Trophoblast cell (in vitro differentiated cells and primary cell): ENCODE results near the gene PTK6.

Experiments
- DNase-seq, 2 donors: peaks; one replicate each; pipeline ENCODE4 v3.0.0-alpha.2; 2016
- H2AFZ ChIP-seq: 2 replicates; pipeline ENCODE4 v1.6.1; 2013; ENCODE audit warnings: low read length, moderate library complexity, mild to moderate bottlenecking; ENCODE audit not compliant: insufficient read depth, poor library complexity
- H2AK5ac ChIP-seq: 2 replicates; pipeline ENCODE4 v1.6.1; 2013; ENCODE audit warnings: mild to moderate bottlenecking, low read length
- H2BK120ac ChIP-seq: 2 replicates; pipeline ENCODE4 v1.6.1; 2013; ENCODE audit warnings: low read length, mild to moderate bottlenecking, moderate library complexity; ENCODE audit not compliant: insufficient read depth, poor library complexity
- H2BK12ac ChIP-seq: 2 replicates; pipeline ENCODE4 v1.6.1; 2013; ENCODE audit warnings: mild to moderate bottlenecking, low read length, moderate library complexity
- H2BK5ac ChIP-seq: 2 replicates; pipeline ENCODE4 v1.6.1; 2013; ENCODE audit warnings: low read length, low read depth, moderate library complexity, mild to moderate bottlenecking; ENCODE audit not compliant: poor library complexity
- H3K14ac ChIP-seq: 2 replicates; pipeline ENCODE4 v1.6.1; 2013; ENCODE audit warnings: mild to moderate bottlenecking, low read length
- H3K18ac ChIP-seq: 2 replicates; pipeline ENCODE4 v1.6.1; 2013; ENCODE audit warnings: mild to moderate bottlenecking, low read length
- H3K23ac ChIP-seq: 2 replicates; pipeline ENCODE4 v1.6.1; 2013; ENCODE audit warnings: low read length
- H3K27ac ChIP-seq: 2 replicates; pipeline ENCODE4 v1.5.1; 2013; ENCODE audit warnings: low read depth, mild to moderate bottlenecking, inconsistent platforms, low read length, moderate library complexity
- H3K27me3 ChIP-seq: 2 replicates; pipeline ENCODE4 v1.6.1; 2013; ENCODE audit warnings: inconsistent platforms, mild to moderate bottlenecking, low read length, moderate library complexity; ENCODE audit not compliant: insufficient read depth
- H3K36me3 ChIP-seq, 2 experiments: 1 replicate in 1 of 2; 2 replicates in 1 of 2; pipeline ENCODE4 v1.6.1; 2013; ENCODE audit warnings: low read length in 2 of 2, mild to moderate bottlenecking in 2 of 2, moderate library complexity in 1 of 2; ENCODE audit not compliant: insufficient read depth in 2 of 2, control insufficient read depth in 1 of 2
- H3K4ac ChIP-seq: 2 replicates; pipeline ENCODE4 v1.6.1; 2013; ENCODE audit warnings: low read depth, mild to moderate bottlenecking, low read length, moderate library complexity
- H3K4me1 ChIP-seq, 2 experiments: 1 replicate in 1 of 2; 2 replicates in 1 of 2; pipeline ENCODE4 v1.6.1; 2013; ENCODE audit warnings: low read length in 2 of 2, mild to moderate bottlenecking in 2 of 2, moderate library complexity in 1 of 2; ENCODE audit not compliant: insufficient read depth in 2 of 2, control insufficient read depth in 1 of 2
- H3K4me2 ChIP-seq: 2 replicates; pipeline ENCODE4 v1.6.1; 2013; ENCODE audit warnings: inconsistent platforms, mild to moderate bottlenecking, low read length, moderate library complexity
- H3K4me3 ChIP-seq: 2 replicates; pipeline ENCODE4 v1.5.1; 2013; ENCODE audit warnings: mild to moderate bottlenecking, low read depth, low read length, inconsistent platforms
- H3K79me1 ChIP-seq: one replicate; pipeline ENCODE4 v1.6.1; 2013; ENCODE audit warnings: low read length
- H3K79me2 ChIP-seq: 2 replicates; pipeline ENCODE4 v1.6.1; 2013; ENCODE audit warnings: low read length, mild to moderate bottlenecking; ENCODE audit not compliant: control insufficient read depth, insufficient read depth, poor library complexity
- H3K9ac ChIP-seq: 2 replicates; pipeline ENCODE4 v1.6.1; 2013; ENCODE audit warnings: mild to moderate bottlenecking, low read length
- H3K9me3 ChIP-seq: 2 replicates; pipeline ENCODE4 v1.6.1; 2013; ENCODE audit warnings: low read depth, mild to moderate bottlenecking, control low read depth, inconsistent platforms, low read length; ENCODE audit not compliant: insufficient read depth
- H4K12ac ChIP-seq: 2 replicates; pipeline ENCODE4 v1.6.1; 2013; ENCODE audit warnings: low read depth, mild to moderate bottlenecking, low read length, moderate library complexity
- H4K8ac ChIP-seq: 2 replicates; pipeline ENCODE4 v1.6.1; 2013; ENCODE audit warnings: low read depth, mild to moderate bottlenecking, low read length, moderate library complexity
- H4K91ac ChIP-seq: one replicate; pipeline ENCODE4 v1.6.1; 2013; ENCODE audit warnings: low read depth, mild to moderate bottlenecking, low read length, moderate library complexity
- WGBS: extraction: QIAGEN DNeasy Blood & Tissue Kit; methylation state at CpG from one replicate; pipeline ENCODE4 v1.1.7; 2013; ENCODE audit warnings: missing lambda C conversion rate; ENCODE audit not compliant: insufficient read length, insufficient coverage; ENCODE audit errors: extremely low coverage; 5-methylcytosine and 5-hydroxymethylcytosine counted together

PTK6 gene

GRCh38 chr20:63543733-63544132 lies 6.6 kb upstream of the PTK6 start:
- WGBS, result 100% methylated on average over 4 of the region's 6 CpGs

GRCh38 chr20:63543131-63543530 lies 6.0 kb upstream of the PTK6 start:
- no peaks in the 10 kb centered on the region for H3K79me1 ChIP-seq
- DNase-seq, result no peak

More at GRCh38 chr20:63543733-63544132, 6.6 kb upstream of the PTK6 start:
- Histone ChIP-seq H3K23ac (no peak overlapping the region), H4K91ac (no peak overlapping the region), H3K4me1 (peaks cover 0 to 6% of the 10 kb centered on the region in 2 experiments), H3K9me3 (no peaks in the 10 kb centered on the region), H3K27me3 (no peaks in the 10 kb centered on the region), H3K27ac (no peak overlapping the region), H3K4me2 (no peak overlapping the region), H2BK5ac (no peak overlapping the region), H3K36me3 (no peaks in the 10 kb centered on the region), H3K4ac (no peak overlapping the region), H3K79me1 (no peaks in the 10 kb centered on the region), H3K14ac (no peak overlapping the region), H2BK120ac (no peak overlapping the region), H4K12ac (no peak overlapping the region), H3K4me3 (no peak overlapping the region), H3K79me2 (no peaks in the 10 kb centered on the region), H2BK12ac (no peak overlapping the region), H2AK5ac (no peak overlapping the region), H2AFZ (no peak overlapping the region), H4K8ac (no peak overlapping the region), H3K18ac (no peak overlapping the region), H3K9ac (no peak overlapping the region)
- DNase-seq, result no peak

GRCh38 chr20:63542696-63543095 lies 5.5 kb upstream of the PTK6 start:
- Histone ChIP-seq H3K27ac (no peak overlapping the region), H2AK5ac (no peak overlapping the region), H3K9me3 (no peaks in the 10 kb centered on the region), H3K9ac (no peak overlapping the region), H3K4me1 (peaks cover 0 to 7% of the 10 kb centered on the region in 2 experiments), H3K4ac (no peak overlapping the region), H3K4me3 (no peak overlapping the region), H3K79me1 (no peaks in the 10 kb centered on the region), H2BK12ac (no peak overlapping the region), H4K91ac (no peak overlapping the region), H3K4me2 (no peak overlapping the region), H3K14ac (no peak overlapping the region), H2BK120ac (no peak overlapping the region), H4K8ac (no peak overlapping the region), H2AFZ (no peak overlapping the region), H3K79me2 (no peaks in the 10 kb centered on the region), H4K12ac (no peak overlapping the region), H2BK5ac (no peak overlapping the region), H3K23ac (no peak overlapping the region), H3K27me3 (no peaks in the 10 kb centered on the region), H3K18ac (no peak overlapping the region), H3K36me3 (no peaks in the 10 kb centered on the region)
- no peak for DNase-seq
- WGBS, result no CpG with 5 or more reads among the region's 10 CpGs

More at GRCh38 chr20:63543131-63543530, 6.0 kb upstream of the PTK6 start:
- H3K79me2 ChIP-seq, result no peaks in the 10 kb centered on the region
- H3K23ac ChIP-seq, result no peak overlapping the region
- H2BK120ac ChIP-seq, result no peak overlapping the region
- H3K9me3 ChIP-seq, result no peaks in the 10 kb centered on the region
- H3K4me2 ChIP-seq, result no peak overlapping the region
- no peak overlapping the region for H4K91ac ChIP-seq
- no peak overlapping the region for H3K14ac ChIP-seq
- H3K9ac ChIP-seq, result no peak overlapping the region
- no peaks in the 10 kb centered on the region for H3K36me3 ChIP-seq
- H3K18ac ChIP-seq, result no peak overlapping the region
- H4K8ac ChIP-seq, result no peak overlapping the region
- H3K4me1 ChIP-seq, result peaks cover 0 to 6% of the 10 kb centered on the region in 2 experiments
- no peak overlapping the region for H2AFZ ChIP-seq
- no peak overlapping the region for H3K4ac ChIP-seq
- H2BK12ac ChIP-seq, result no peak overlapping the region
- no peak overlapping the region for H3K27ac ChIP-seq
- no peak overlapping the region for H2BK5ac ChIP-seq
- no peaks in the 10 kb centered on the region for H3K27me3 ChIP-seq
- H4K12ac ChIP-seq, result no peak overlapping the region
- H3K4me3 ChIP-seq, result no peak overlapping the region
- WGBS, result no CpG with 5 or more reads among the region's 10 CpGs
- H2AK5ac ChIP-seq, result no peak overlapping the region

- no peak overlapping the region for H4K12ac ChIP-seq
- no peak overlapping the region for H2AFZ ChIP-seq
- H2BK5ac ChIP-seq, result no peak overlapping the region
- H3K18ac ChIP-seq, result no peak overlapping the region
- no peak overlapping the region for H3K9ac ChIP-seq
- no peak for DNase-seq
- no peak overlapping the region for H3K4ac ChIP-seq
- peaks cover 0 to 8% of the 10 kb centered on the region in 2 experiments for H3K4me1 ChIP-seq
- H2AK5ac ChIP-seq, result no peak overlapping the region
- H4K8ac ChIP-seq, result no peak overlapping the region
- H3K14ac ChIP-seq, result no peak overlapping the region
- no peaks in the 10 kb centered on the region for H3K79me1 ChIP-seq
- no peak overlapping the region for H3K27ac ChIP-seq
- no peak overlapping the region for H2BK12ac ChIP-seq
- H4K91ac ChIP-seq, result no peak overlapping the region
- no peak overlapping the region for H3K4me2 ChIP-seq
- no peaks in the 10 kb centered on the region for H3K36me3 ChIP-seq
- no peak overlapping the region for H2BK120ac ChIP-seq
- H3K79me2 ChIP-seq, result no peaks in the 10 kb centered on the region
- no CpG with 5 or more reads among the region's 36 CpGs for WGBS
- H3K27me3 ChIP-seq, result no peaks in the 10 kb centered on the region
- H3K9me3 ChIP-seq, result no peaks in the 10 kb centered on the region
- no peak overlapping the region for H3K23ac ChIP-seq
- H3K4me3 ChIP-seq, result no peak overlapping the region
These were observed 4.9 kb upstream of the PTK6 start for GRCh38 chr20:63542031-63542559.
